ENCODE measurements around the gene PLXNA3.
A peak's percentile ranks its signal among the peaks of the same experiment; 100 is the strongest.

Gene PLXNA3

GRCh38 chrX:154486396-154487207 lies 28.5 kb downstream of the PLXNA3 start, which contains the start of gene UBL4A:
UBL4A (minus strand) TSS chrX:154486615; CDS start chrX:154486584, 31 bp downstream.
- H3K4me2 ChIP-seq (ENCODE audit: low read length), result peak within 1 kb of the TSS; percentile 68
- no peak for TF ChIP-seq CTCF (IDR thresholded peaks at IDR 0.05)

GRCh38 chrX:154487518-154488290 lies 29.6 kb downstream of the PLXNA3 start:
- Histone ChIP-seq H3K9ac (no peak overlapping the region), H3K4me2 (ENCODE audit: low read length) (no peak overlapping the region), H3K9me3 (ENCODE audit: control insufficient read depth, low read length) (no peaks in the 10 kb centered on the region), H2AFZ (no peak overlapping the region), H3K4me1 (no peaks in the 10 kb centered on the region), H3K27me3 (ENCODE audit: control insufficient read depth, insufficient read depth, low read length) (no peaks in the 10 kb centered on the region), H3K4me3 (ENCODE audit: low read depth, low read length) (no peak overlapping the region), H3K36me3 (ENCODE audit: control insufficient read depth, insufficient read depth, low read length) (no peaks in the 10 kb centered on the region), H3K27ac (no peak overlapping the region), H3K79me2 (no peaks in the 10 kb centered on the region)
- no peak for TF ChIP-seq CTCF (IDR thresholded peaks at IDR 0.05)

More at GRCh38 chrX:154486396-154487207, 28.5 kb downstream of the PLXNA3 start, which contains the start of gene UBL4A:
- Histone ChIP-seq H3K79me2 (no peaks in the 10 kb centered on the region), H3K36me3 (ENCODE audit: control insufficient read depth, insufficient read depth, low read length) (no peaks in the 10 kb centered on the region), H3K27me3 (ENCODE audit: control insufficient read depth, insufficient read depth, low read length) (no peaks in the 10 kb centered on the region), H2AFZ (peak within 1 kb of the TSS; percentile 68), H3K9ac (no peak within 1 kb of the TSS), H3K27ac (peak within 1 kb of the TSS; percentile 54), H3K4me1 (no peaks in the 10 kb centered on the region), H3K9me3 (ENCODE audit: control insufficient read depth, low read length) (no peaks in the 10 kb centered on the region), H3K4me3 (ENCODE audit: low read depth, low read length) (peak within 1 kb of the TSS; percentile 57)

- no peaks in the 10 kb centered on the region for H3K79me2 ChIP-seq
- H3K4me2 ChIP-seq (ENCODE audit: low read length), result no peak overlapping the region
- H2AFZ ChIP-seq, result no peak overlapping the region
- no peaks in the 10 kb centered on the region for H3K4me1 ChIP-seq
- H3K27me3 ChIP-seq (ENCODE audit: control insufficient read depth, insufficient read depth, low read length), result no peaks in the 10 kb centered on the region
- H3K9me3 ChIP-seq (ENCODE audit: control insufficient read depth, low read length), result no peaks in the 10 kb centered on the region
- H3K9ac ChIP-seq, result no peak overlapping the region
- no peak for TF ChIP-seq CTCF (IDR thresholded peaks at IDR 0.05)
- no peaks in the 10 kb centered on the region for H3K36me3 ChIP-seq (ENCODE audit: control insufficient read depth, insufficient read depth, low read length)
- H3K27ac ChIP-seq, result no peak overlapping the region
- H3K4me3 ChIP-seq (ENCODE audit: low read depth, low read length), result no peak overlapping the region
Observed at GRCh38 chrX:154488336-154489075, 30.4 kb downstream of the PLXNA3 start.

- H3K4me2 ChIP-seq (ENCODE audit: low read length), result peak overlapping the region; percentile 81
- H2AFZ ChIP-seq, result no peak overlapping the region
- peak overlapping the region; percentile 70 for H3K27ac ChIP-seq
- no peak overlapping the region for H3K4me3 ChIP-seq (ENCODE audit: low read depth, low read length)
- no peak overlapping the region for H3K9ac ChIP-seq
- no peaks in the 10 kb centered on the region for H3K27me3 ChIP-seq (ENCODE audit: control insufficient read depth, insufficient read depth, low read length)
- no peaks in the 10 kb centered on the region for H3K36me3 ChIP-seq (ENCODE audit: control insufficient read depth, insufficient read depth, low read length)
- no peaks in the 10 kb centered on the region for H3K9me3 ChIP-seq (ENCODE audit: control insufficient read depth, low read length)
- no peak for TF ChIP-seq CTCF (IDR thresholded peaks at IDR 0.05)
- H3K79me2 ChIP-seq, result no peaks in the 10 kb centered on the region
- H3K4me1 ChIP-seq, result no peaks in the 10 kb centered on the region
Observed at GRCh38 chrX:154489182-154489581, 31.1 kb downstream of the PLXNA3 start.
